Measurements from ENCODE around the gene CFAP54. TPM values are rescaled to one million over a fixed set of nuclear protein-coding genes. Genes with fewer than 3 reads are reported as not detected.

CFAP54 gene
- total RNA-seq: 1 to 10 TPM in 1 of 3 donors, under 1 TPM in 2; 0.43 to 1.9 (median 0.82) TPM
- long read RNA-seq, donor 1: 0 reads
- long read RNA-seq, donor 2: 0 reads

DNA sequence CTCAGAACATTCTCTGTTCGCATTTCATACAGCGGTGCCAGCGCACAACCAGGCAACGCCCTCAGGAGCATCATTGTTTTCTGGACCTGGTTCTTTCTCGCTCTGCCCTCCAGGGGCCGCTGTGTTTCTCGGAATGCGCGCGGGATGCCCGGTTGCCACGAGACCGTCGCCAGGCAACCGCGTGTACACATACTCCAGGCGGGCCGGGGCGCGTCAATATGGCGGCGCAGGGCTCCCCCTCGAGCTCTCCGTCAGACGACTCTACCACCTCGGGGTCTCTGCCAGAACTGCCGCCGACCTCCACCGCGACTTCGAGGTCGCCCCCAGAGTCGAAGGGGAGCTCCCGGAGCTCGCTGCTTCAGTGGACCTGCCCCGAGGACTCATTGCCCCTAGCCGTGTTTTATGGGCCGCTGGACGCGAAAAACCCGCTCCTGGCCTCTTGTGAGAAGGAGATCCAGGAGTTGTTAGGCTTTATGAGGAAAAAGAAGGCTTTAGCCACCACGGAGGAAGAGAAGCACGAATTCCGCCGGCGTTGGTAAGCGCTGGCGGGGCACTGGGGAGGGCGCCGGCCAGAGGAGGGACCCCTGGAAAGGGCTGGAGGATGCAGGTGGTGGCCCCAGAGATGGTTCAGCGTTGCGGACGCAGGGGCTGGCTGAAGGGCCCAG lies at the start of gene CFAP54:
CFAP54 (plus strand) TSS at position 186 of the 665 bp plus-strand sequence; CDS start at position 219, 33 bp downstream.
- no peaks in the 10 kb centered on the region for H3K4me1 ChIP-seq (ENCODE audit: low read depth)
- no peaks in the 10 kb centered on the region for H3K9me3 ChIP-seq
- no peak within 1 kb of the TSS for H3K4me3 ChIP-seq
- ATAC-seq (peak; percentile 99), DNase-seq (peak; percentile 90 to 94 (median 92))
- intact Hi-C loops (cut with DNase I, micrococcal nuclease): no loop called here
- peak; percentile 76 for TF ChIP-seq CTCF (IDR thresholded peaks at IDR 0.05)
- H3K36me3 ChIP-seq (ENCODE audit: low read depth): no peaks in the 10 kb centered on the region

DNA sequence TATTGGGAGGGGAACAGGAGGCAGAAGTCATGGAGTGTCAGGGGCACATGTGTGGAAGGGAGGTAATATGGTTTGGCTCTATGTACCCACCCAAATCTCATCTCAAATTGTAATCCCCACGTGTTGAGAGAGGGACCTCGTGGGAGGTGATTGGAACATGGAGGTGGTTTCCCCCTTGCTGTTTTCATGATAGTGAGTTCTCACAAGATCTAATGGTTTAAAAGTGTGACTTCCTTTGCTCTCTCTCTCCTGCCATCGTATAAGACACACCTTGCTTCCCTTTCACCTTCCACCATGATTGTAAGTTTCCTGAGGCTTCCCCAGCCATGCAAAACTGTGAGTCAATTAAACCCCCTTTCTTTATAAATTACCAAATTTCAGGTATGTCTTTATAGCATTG lies 47.6 kb upstream of the CFAP54 start:
- TF ChIP-seq CTCF (IDR thresholded peaks at IDR 0.05): no peak
- Histone ChIP-seq H3K4me3 (no peak overlapping the region), H3K36me3 (ENCODE audit: low read depth) (no peaks in the 10 kb centered on the region), H3K4me1 (ENCODE audit: low read depth) (no peaks in the 10 kb centered on the region), H3K9me3 (no peaks in the 10 kb centered on the region)
- intact Hi-C loops (cut with DNase I, micrococcal nuclease): no loop called here
- ATAC-seq (no peak), DNase-seq (no peak)

- ATAC-seq (no peak), DNase-seq (no peak)
- no peaks in the 10 kb centered on the region for H3K9me3 ChIP-seq
- no peaks in the 10 kb centered on the region for H3K36me3 ChIP-seq (ENCODE audit: low read depth)
- H3K4me3 ChIP-seq: no peak overlapping the region
- intact Hi-C loops (cut with DNase I, micrococcal nuclease): no loop called here
- TF ChIP-seq CTCF (IDR thresholded peaks at IDR 0.05): no peak
- H3K4me1 ChIP-seq (ENCODE audit: low read depth): no peaks in the 10 kb centered on the region
Observed at GRCh38 chr12:96442906-96443305, 46.5 kb upstream of the CFAP54 start.

- no peaks in the 10 kb centered on the region for H3K4me1 ChIP-seq (ENCODE audit: low read depth)
- H3K4me3 ChIP-seq: no peak overlapping the region
- intact Hi-C loops (cut with DNase I, micrococcal nuclease): no loop called here
- no peak for ATAC-seq
- no peaks in the 10 kb centered on the region for H3K9me3 ChIP-seq
- no peaks in the 10 kb centered on the region for H3K36me3 ChIP-seq (ENCODE audit: low read depth)
- no peak for DNase-seq
- no peak for TF ChIP-seq CTCF (IDR thresholded peaks at IDR 0.05)
Observed at GRCh38 chr12:96444399-96444798, 45.0 kb upstream of the CFAP54 start.

GRCh38 chr12:96445691-96446583 lies 43.4 kb upstream of the CFAP54 start:
- no peak overlapping the region for H3K4me3 ChIP-seq
- peak; percentile 91 for ATAC-seq
- DNase-seq: peak in 1 of 3 donors; percentile 35
- no peaks in the 10 kb centered on the region for H3K36me3 ChIP-seq (ENCODE audit: low read depth)
- H3K4me1 ChIP-seq (ENCODE audit: low read depth): no peaks in the 10 kb centered on the region
- TF ChIP-seq CTCF (IDR thresholded peaks at IDR 0.05): no peak
- intact Hi-C loops (cut with DNase I, micrococcal nuclease): no loop called here
- no peaks in the 10 kb centered on the region for H3K9me3 ChIP-seq

Measured in mucosa of descending colon (tissue), 3 donors.